SK-N-SH treated with all-trans-retinoic acid at 6 μM for 48 hours (cell line): ENCODE measurements around the gene DPP6.

Experiments
- ATAC-seq: fragments of 200-7000 bp; cut with Tn5 transposase; 3 replicates; pipeline ENCODE4 v1.9.1; 2020; ENCODE audit warnings: mild to moderate bottlenecking, moderate library complexity
- BACH2 ChIP-seq: fragments of 250-450 bp; sonication (Bioruptor Pico); IDR thresholded peaks from 2 replicates; pipeline ENCODE4 v1.9.0; 2021; ENCODE audit warnings: mild to moderate bottlenecking, borderline replicate concordance
- CREB5 ChIP-seq: fragments of 250-450 bp; sonication (Bioruptor Pico); IDR thresholded peaks from 2 replicates; pipeline ENCODE4 v1.5.1; 2020; ENCODE audit warnings: low read depth, mild to moderate bottlenecking, moderate library complexity
- CSDC2 ChIP-seq: fragments of 250-450 bp; sonication (Bioruptor Pico); IDR thresholded peaks from 2 replicates; pipeline ENCODE4 v1.5.0; 2020; ENCODE audit warnings: mild to moderate bottlenecking, moderate library complexity
- CSRNP3 ChIP-seq: fragments of 250-450 bp; sonication (Bioruptor Pico); IDR thresholded peaks from 2 replicates; pipeline ENCODE4 v1.5.1; 2021; ENCODE audit warnings: mild to moderate bottlenecking, moderate library complexity
- ESRRG ChIP-seq: fragments of 250-450 bp; sonication (Bioruptor Pico); IDR thresholded peaks from 2 replicates; pipeline ENCODE4 v1.6.1; 2021; ENCODE audit warnings: mild to moderate bottlenecking
- GLIS3 ChIP-seq: fragments of 250-450 bp; sonication (Bioruptor Pico); IDR thresholded peaks from 2 replicates; pipeline ENCODE4 v1.5.0; 2020; ENCODE audit warnings: mild to moderate bottlenecking, moderate library complexity
- ISL1 ChIP-seq: fragments of 250-450 bp; sonication (Bioruptor Pico); IDR thresholded peaks from 2 replicates; pipeline ENCODE4 v2.1.2; 2022; ENCODE audit warnings: mild to moderate bottlenecking, moderate library complexity
- OSR1 ChIP-seq: fragments of 250-450 bp; sonication (Bioruptor Pico); IDR thresholded peaks from 2 replicates; pipeline ENCODE4 v1.8.0; 2022; ENCODE audit warnings: moderate library complexity, mild to moderate bottlenecking, inconsistent platforms
- PATZ1 ChIP-seq: fragments of 250-450 bp; sonication (Bioruptor Pico); IDR thresholded peaks from 2 replicates; pipeline ENCODE4 v1.8.0; 2020; ENCODE audit warnings: mild to moderate bottlenecking, moderate library complexity, borderline replicate concordance
- POU6F1 ChIP-seq: fragments of 250-450 bp; sonication (Bioruptor Pico); IDR thresholded peaks from 2 replicates; pipeline ENCODE4 v1.8.0; 2021; ENCODE audit warnings: low read depth, mild to moderate bottlenecking, moderate library complexity, borderline replicate concordance
- PPARA ChIP-seq: fragments of 250-450 bp; sonication (Bioruptor Pico); IDR thresholded peaks from 2 replicates; pipeline ENCODE4 v1.5.0; 2020; ENCODE audit warnings: mild to moderate bottlenecking, borderline replicate concordance
- SNAI2 ChIP-seq: fragments of 250-450 bp; sonication (Bioruptor Pico); IDR thresholded peaks from 2 replicates; pipeline ENCODE4 v1.5.0; 2020; ENCODE audit warnings: mild to moderate bottlenecking, moderate library complexity
- TCF4 ChIP-seq: fragments of 250-450 bp; sonication (Bioruptor Pico); IDR thresholded peaks from 2 replicates; pipeline ENCODE4 v1.8.0; 2021; ENCODE audit warnings: mild to moderate bottlenecking, moderate library complexity, borderline replicate concordance
- TOX ChIP-seq: fragments of 250-450 bp; sonication (Bioruptor Pico); IDR thresholded peaks from 2 replicates; pipeline ENCODE4 v1.8.0; 2021; ENCODE audit warnings: mild to moderate bottlenecking, moderate library complexity, borderline replicate concordance
- TSHZ2 ChIP-seq: fragments of 250-450 bp; sonication (Bioruptor Pico); IDR thresholded peaks from 2 replicates; pipeline ENCODE4 v1.5.0; 2020; ENCODE audit warnings: mild to moderate bottlenecking, moderate library complexity
- ZC3H10 ChIP-seq: fragments of 250-450 bp; sonication (Bioruptor Pico); IDR thresholded peaks from 2 replicates; pipeline ENCODE4 v1.5.1; 2021; ENCODE audit warnings: mild to moderate bottlenecking, moderate library complexity
- ZFP3 ChIP-seq: fragments of 250-450 bp; sonication (Bioruptor Pico); IDR thresholded peaks from 2 replicates; pipeline ENCODE4 v1.5.0; 2020; ENCODE audit warnings: mild to moderate bottlenecking, moderate library complexity
- ZFP30 ChIP-seq: fragments of 450-650 bp; formaldehyde crosslinking; IDR thresholded peaks from 2 replicates; pipeline ENCODE4 v1.5.0; 2022; ENCODE audit warnings: mild to moderate bottlenecking, moderate library complexity
- ZNF565 ChIP-seq: fragments of 450-650 bp; formaldehyde crosslinking; conservative IDR thresholded peaks from 2 replicates; pipeline ENCODE4 v1.5.0; 2020; ENCODE audit warnings: low read depth, mild to moderate bottlenecking, moderate library complexity
- ZNF8 ChIP-seq: fragments of 450-650 bp; formaldehyde crosslinking; IDR thresholded peaks from 2 replicates; pipeline ENCODE4 v1.5.0; 2020; ENCODE audit warnings: mild to moderate bottlenecking, moderate library complexity

Gene DPP6

GRCh38 chr7:154862153-154862791, 810.1 kb downstream of the DPP6 start:
- no peak for ATAC-seq
- TF ChIP-seq POU6F1 (no peak), CSDC2 (CRISPR knock-in tag) (no peak), CREB5 (no peak), ZNF565 (CRISPR knock-in tag) (no peak), TCF4 (CRISPR knock-in tag) (no peak), PATZ1 (no peak), TOX (CRISPR knock-in tag) (no peak), SNAI2 (no peak)
- TF ChIP-seq, all 23 proteins: peak for 0

- ATAC-seq, result no peak
- TF ChIP-seq POU6F1 (no peak), GLIS3 (CRISPR knock-in tag) (no peak), TOX (CRISPR knock-in tag) (no peak), ISL1 (no peak), CREB5 (no peak), PPARA (CRISPR knock-in tag) (no peak), CSDC2 (CRISPR knock-in tag) (no peak), TCF4 (CRISPR knock-in tag) (no peak), CSRNP3 (no peak), ZC3H10 (CRISPR knock-in tag) (no peak)
Observed at GRCh38 chr7:154863766-154864522, 811.7 kb downstream of the DPP6 start.

- no peak for ATAC-seq
- TF ChIP-seq POU6F1 (no peak), BACH2 (CRISPR knock-in tag) (no peak), PATZ1 (no peak), SNAI2 (no peak), GLIS3 (CRISPR knock-in tag) (no peak), ZNF565 (CRISPR knock-in tag) (no peak), TSHZ2 (CRISPR knock-in tag) (no peak), ZNF8 (CRISPR knock-in tag) (no peak), ZFP3 (CRISPR knock-in tag) (no peak), ZFP30 (no peak), ESRRG (CRISPR knock-in tag) (no peak), TCF4 (CRISPR knock-in tag) (no peak), PPARA (CRISPR knock-in tag) (no peak), OSR1 (CRISPR knock-in tag) (no peak)
Observed at GRCh38 chr7:154864523-154864891, 812.3 kb downstream of the DPP6 start.
